A549 (cell line): ENCODE results near the gene MAP3K13. TPM values are rescaled to one million over a fixed set of nuclear protein-coding genes. Genes with fewer than 3 reads are reported as not detected.

ENCODE experiments used
- ATAC-seq, 2 experiments: fragments of 200-7000 bp in 1 of 2; fragments of >200 bp in 1 of 2; cut with Nextera tagmentation in 1 of 2; cut with Tn5 transposase in 1 of 2; 3 replicates each; pipeline versions ENCODE4 v1.8.0 to v1.9.1; 2018 to 2020; ENCODE audit warnings: mild to moderate bottlenecking in 1 of 2, moderate library complexity in 1 of 2
- CTCF ChIA-PET: fragments of 300-600 bp; sonication (Branson Sonifier 250); formaldehyde crosslinking; extraction: SDS; loops from one replicate; lab custom pipeline; 2021; ENCODE audit warnings: antibody characterized with exemption, inconsistent platforms; lab: Yijun Ruan, JAX
- POLR2A ChIA-PET: fragments of 350-600 bp; formaldehyde crosslinking; extraction: SDS; loops from one replicate; lab custom pipeline; 2021; ENCODE audit warnings: antibody characterized with exemption, inconsistent platforms; lab: Yijun Ruan, JAX
- DNase-seq, 2 experiments: peaks; one replicate each; pipeline versions ENCODE4 v3.0.0 to v3.0.0-alpha.2; 2011 to 2016; ENCODE audit warnings: low read depth in 1 of 2, low spot score in 1 of 2
- FAIRE-seq: peaks from 2 replicates; lab custom pipeline; 2011; peaks lifted over from hg19 to GRCh38; lab: Jason Lieb, UNC
- H3K27ac ChIP-seq, 2 experiments: fragments of >200 bp; sonication (Bioruptor Twin); formaldehyde crosslinking; 3 replicates each; pipeline ENCODE4 v1.5.1; 2016 to 2017
- H3K4me1 ChIP-seq: fragments of >200 bp; sonication (Bioruptor Twin); formaldehyde crosslinking; 3 replicates; pipeline ENCODE4 v1.6.1; 2016
- H3K4me2 ChIP-seq: fragments of >200 bp; sonication (Bioruptor Twin); formaldehyde crosslinking; 3 replicates; pipeline ENCODE4 v1.6.1; 2016
- H3K4me3 ChIP-seq: fragments of >200 bp; sonication (Bioruptor Twin); formaldehyde crosslinking; 3 replicates; pipeline ENCODE4 v1.5.1; 2016
- H3K9me3 ChIP-seq: fragments of >200 bp; sonication (Bioruptor Twin); formaldehyde crosslinking; 3 replicates; pipeline ENCODE4 v1.6.1; 2016
- ATOH8 ChIP-seq: fragments of 250-450 bp; sonication (Bioruptor Pico); IDR thresholded peaks from 2 replicates; pipeline ENCODE4 v1.5.0; 2020; ENCODE audit warnings: low read depth, mild to moderate bottlenecking, moderate library complexity
- BHLHE40 ChIP-seq: IDR thresholded peaks from 2 replicates; pipeline ENCODE4 v1.6.1; 2012; ENCODE audit warnings: low read depth, low read length, inconsistent platforms
- CBX8 ChIP-seq: fragments of 200-600 bp; sonication (generic); IDR thresholded peaks from 2 replicates; pipeline ENCODE4 v1.6.1; 2016
- CEBPB ChIP-seq, 2 experiments: fragments of >200 bp in 1 of 2; sonication (Bioruptor Twin) in 1 of 2; formaldehyde crosslinking in 1 of 2; IDR thresholded peaks; 2 replicates each; pipeline ENCODE4 v1.6.1; 2012 to 2016
- CTCF ChIP-seq: fragments of >200 bp; sonication (Bioruptor Twin); formaldehyde crosslinking; IDR thresholded peaks from 3 replicates; pipeline ENCODE4 v1.5.1; 2016
- ESRRA ChIP-seq: fragments of 150-350 bp; IDR thresholded peaks from 2 replicates; pipeline ENCODE4 v1.6.1; 2014; ENCODE audit warnings: mild to moderate bottlenecking, low read length, borderline replicate concordance
- HDAC2 ChIP-seq: fragments of 200-600 bp; sonication (generic); IDR thresholded peaks from 2 replicates; pipeline ENCODE4 v1.6.1; 2016
- JUN ChIP-seq, 2 experiments: fragments of >200 bp; sonication (Bioruptor Twin); formaldehyde crosslinking; IDR thresholded peaks; 2 replicates in 1 of 2; 3 replicates in 1 of 2; pipeline ENCODE4 v1.6.1; 2016 to 2017
- MAX ChIP-seq: IDR thresholded peaks from 2 replicates; pipeline ENCODE4 v1.6.1; 2012
- MAZ ChIP-seq: fragments of 150-350 bp; IDR thresholded peaks from 2 replicates; pipeline ENCODE4 v1.6.1; 2014; ENCODE audit warnings: antibody characterized with exemption, low read depth, low read length, borderline replicate concordance
- NR3C1 ChIP-seq: fragments of >200 bp; sonication (Bioruptor Twin); formaldehyde crosslinking; IDR thresholded peaks from 3 replicates; pipeline ENCODE4 v1.6.1; 2017
- POLR2AphosphoS2 ChIP-seq: conservative IDR thresholded peaks from 2 replicates; pipeline ENCODE4 v1.6.1; 2012; ENCODE audit warnings: low read length, improper control_type of control experiment, inconsistent platforms
- RNF2 ChIP-seq: fragments of 200-600 bp; sonication (generic); IDR thresholded peaks from 2 replicates; pipeline ENCODE4 v1.6.1; 2016; ENCODE audit warnings: low read depth, mild to moderate bottlenecking, antibody characterized with exemption, moderate library complexity, borderline replicate concordance
- SMC3 ChIP-seq: fragments of >200 bp; sonication (Bioruptor Twin); formaldehyde crosslinking; IDR thresholded peaks from 3 replicates; pipeline ENCODE4 v1.6.1; 2018; ENCODE audit warnings: inconsistent platforms
- TP53 ChIP-seq: fragments of 250-450 bp; sonication (Bioruptor Pico); IDR thresholded peaks from 2 replicates; pipeline ENCODE4 v1.5.0; 2021; ENCODE audit warnings: mild to moderate bottlenecking, moderate library complexity
- ZNF302 ChIP-seq: fragments of 250-450 bp; sonication (Bioruptor Pico); IDR thresholded peaks from 2 replicates; pipeline ENCODE4 v1.9.0; 2021; ENCODE audit warnings: inconsistent platforms, mild to moderate bottlenecking, moderate library complexity
- ZSCAN20 ChIP-seq: fragments of 250-450 bp; sonication (Bioruptor Pico); IDR thresholded peaks from 2 replicates; pipeline ENCODE4 v1.8.0; 2022; ENCODE audit warnings: mild to moderate bottlenecking, moderate library complexity
- WGBS: methylation state at CpG from one replicate; pipeline ENCODE4 v1.1.6; 2017; ENCODE audit errors: missing lambda C conversion rate; 5-methylcytosine and 5-hydroxymethylcytosine counted together
- polyA plus RNA-seq, 4 experiments: library from polyadenylated mRNA; depleted of rRNA in 3 of 4; stranded (reverse); fragments of >200 nt; fragmentation: RNase III in 1 of 4; extraction: RNeasy Plus Mini Kit Qiagen cat#74134 plus additional on column Dnase treatment in 1 of 4; gene quantifications; 2 replicates in 3 of 4; 3 replicates in 1 of 4; pipeline ENCODE4 v1.2.3, GENCODE V29; 2011 to 2017
- TF ChIP-seq, protein P1 (sequence below): fragments of 200-600 bp; sonication (generic); IDR thresholded peaks from 2 replicates; pipeline ENCODE4 v1.6.1; 2016; ENCODE audit warnings: antibody characterized with exemption, mild to moderate bottlenecking, moderate library complexity

MAP3K13 gene
- polyA plus RNA-seq, 2 of the 4 experiments (the other 2 are of a cell fraction): 15.8 to 23.2 TPM

GRCh38 chr3:185503521-185503920 lies 140.6 kb downstream of the MAP3K13 start:
- WGBS: 50% methylated on average over 1 of the region's 1 CpG
- H3K4me1 ChIP-seq: no peaks in the 10 kb centered on the region
- no peak for DNase-seq
- no peak for FAIRE-seq
- H3K27ac ChIP-seq: no peak overlapping the region
- ChIA-PET POLR2A (no interaction called here), CTCF (interaction anchor here (0.6 to 1.7 kb wide), 2 partner anchors 42 to 56 kb away, joined by 3 to 6 read pairs; no protein-coding TSS in a partner anchor)
- H3K4me2 ChIP-seq: no peak overlapping the region
- no peak for TF ChIP-seq RNF2
- TF ChIP-seq CEBPB (IDR thresholded peaks at IDR 0.05): no peak
- TF ChIP-seq JUN (IDR thresholded peaks at IDR 0.05): no peak
- TF ChIP-seq, protein P1, sequence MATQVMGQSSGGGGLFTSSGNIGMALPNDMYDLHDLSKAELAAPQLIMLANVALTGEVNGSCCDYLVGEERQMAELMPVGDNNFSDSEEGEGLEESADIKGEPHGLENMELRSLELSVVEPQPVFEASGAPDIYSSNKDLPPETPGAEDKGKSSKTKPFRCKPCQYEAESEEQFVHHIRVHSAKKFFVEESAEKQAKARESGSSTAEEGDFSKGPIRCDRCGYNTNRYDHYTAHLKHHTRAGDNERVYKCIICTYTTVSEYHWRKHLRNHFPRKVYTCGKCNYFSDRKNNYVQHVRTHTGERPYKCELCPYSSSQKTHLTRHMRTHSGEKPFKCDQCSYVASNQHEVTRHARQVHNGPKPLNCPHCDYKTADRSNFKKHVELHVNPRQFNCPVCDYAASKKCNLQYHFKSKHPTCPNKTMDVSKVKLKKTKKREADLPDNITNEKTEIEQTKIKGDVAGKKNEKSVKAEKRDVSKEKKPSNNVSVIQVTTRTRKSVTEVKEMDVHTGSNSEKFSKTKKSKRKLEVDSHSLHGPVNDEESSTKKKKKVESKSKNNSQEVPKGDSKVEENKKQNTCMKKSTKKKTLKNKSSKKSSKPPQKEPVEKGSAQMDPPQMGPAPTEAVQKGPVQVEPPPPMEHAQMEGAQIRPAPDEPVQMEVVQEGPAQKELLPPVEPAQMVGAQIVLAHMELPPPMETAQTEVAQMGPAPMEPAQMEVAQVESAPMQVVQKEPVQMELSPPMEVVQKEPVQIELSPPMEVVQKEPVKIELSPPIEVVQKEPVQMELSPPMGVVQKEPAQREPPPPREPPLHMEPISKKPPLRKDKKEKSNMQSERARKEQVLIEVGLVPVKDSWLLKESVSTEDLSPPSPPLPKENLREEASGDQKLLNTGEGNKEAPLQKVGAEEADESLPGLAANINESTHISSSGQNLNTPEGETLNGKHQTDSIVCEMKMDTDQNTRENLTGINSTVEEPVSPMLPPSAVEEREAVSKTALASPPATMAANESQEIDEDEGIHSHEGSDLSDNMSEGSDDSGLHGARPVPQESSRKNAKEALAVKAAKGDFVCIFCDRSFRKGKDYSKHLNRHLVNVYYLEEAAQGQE: no peak
- no peak for TF ChIP-seq TP53 (CRISPR knock-in tag)
- no peak for TF ChIP-seq ATOH8 (CRISPR knock-in tag)
- TF ChIP-seq ZNF302 (CRISPR knock-in tag): no peak
- TF ChIP-seq CBX8: no peak
- H3K4me3 ChIP-seq: no peak overlapping the region
- no peak for ATAC-seq
- no peaks in the 10 kb centered on the region for H3K9me3 ChIP-seq

GRCh38 chr3:185504636-185505035 lies 141.7 kb downstream of the MAP3K13 start:
- H3K27ac ChIP-seq: no peak overlapping the region
- POLR2A ChIA-PET: no interaction called here
- no peaks in the 10 kb centered on the region for H3K4me1 ChIP-seq
- no peak overlapping the region; the same call in 2 of the 3 replicates for H3K4me2 ChIP-seq
- peak in 1 of 2 experiments; percentile 36; a peak in 2 of 6 replicates for ATAC-seq
- FAIRE-seq: no peak
- H3K4me3 ChIP-seq: no peak overlapping the region
- CTCF ChIA-PET: interaction anchor here (1.2 kb wide), 1 partner anchor 44 kb away, joined by 4 read pairs; no protein-coding TSS in a partner anchor
- no peak for TF ChIP-seq MAX
- no peak for TF ChIP-seq ZSCAN20 (CRISPR knock-in tag)
- no peak for TF ChIP-seq CTCF
- no peak for TF ChIP-seq MAZ
- TF ChIP-seq POLR2AphosphoS2: no peak
- no peak for TF ChIP-seq ESRRA
- no peaks in the 10 kb centered on the region for H3K9me3 ChIP-seq
- WGBS: 41% methylated on average over 3 of the region's 3 CpGs
- peak in 1 of 2 experiments; percentile 20 for DNase-seq

DNA sequence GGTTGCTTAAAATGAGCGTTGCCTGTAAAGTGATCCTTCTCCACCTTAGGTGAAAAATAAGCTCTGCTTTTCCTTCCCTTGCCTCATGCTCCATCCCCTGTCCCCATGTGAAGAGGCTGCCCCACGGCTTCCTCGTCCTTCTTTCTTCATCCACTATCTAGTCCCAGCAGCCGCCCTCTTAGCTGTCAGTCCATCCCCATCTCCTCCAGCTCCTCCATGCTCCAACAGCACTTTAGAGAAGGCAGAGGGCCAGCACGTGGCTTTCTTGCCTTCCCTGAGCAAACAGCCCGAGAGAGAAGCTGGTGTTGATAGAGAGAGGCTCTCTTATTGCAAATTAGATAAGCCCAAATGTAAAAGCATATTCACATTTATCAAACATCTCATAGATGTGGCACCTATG lies 144.9 kb downstream of the MAP3K13 start:
- CTCF ChIA-PET: no interaction called here
- TF ChIP-seq ATOH8 (CRISPR knock-in tag) (no peak), BHLHE40 (no peak), CEBPB (IDR thresholded peaks at IDR 0.05) (no peak), CTCF (no peak), HDAC2 (no peak), NR3C1 (no peak), MAX (no peak), SMC3 (no peak), JUN (IDR thresholded peaks at IDR 0.05) (no peak)
- TF ChIP-seq, protein P1: no peak

More for the DNA sequence above, 144.9 kb downstream of the MAP3K13 start:
- FAIRE-seq (no peak), ATAC-seq (no peak), DNase-seq (no peak)
- H3K4me2 ChIP-seq: no peak overlapping the region
- no peak overlapping the region for H3K4me3 ChIP-seq
- POLR2A ChIA-PET: no interaction called here
- H3K9me3 ChIP-seq: no peaks in the 10 kb centered on the region
- H3K27ac ChIP-seq: no peak overlapping the region
- H3K4me1 ChIP-seq: no peaks in the 10 kb centered on the region
- WGBS: 88% methylated on average over 6 of the region's 6 CpGs
